Measurements from ENCODE around the gene MYOM1.
A peak's percentile ranks its signal among the peaks of the same experiment; 100 is the strongest.
"Not testable (repeated sequence)": the region's sequence is repeated elsewhere in the genome, so short reads cannot be mapped to it uniquely, and the experiment has no call there.

MYOM1 gene

GRCh38 chr18:3217948-3218647 is 1.7 kb downstream of the MYOM1 start:
- no peak for DNase-seq

DNA sequence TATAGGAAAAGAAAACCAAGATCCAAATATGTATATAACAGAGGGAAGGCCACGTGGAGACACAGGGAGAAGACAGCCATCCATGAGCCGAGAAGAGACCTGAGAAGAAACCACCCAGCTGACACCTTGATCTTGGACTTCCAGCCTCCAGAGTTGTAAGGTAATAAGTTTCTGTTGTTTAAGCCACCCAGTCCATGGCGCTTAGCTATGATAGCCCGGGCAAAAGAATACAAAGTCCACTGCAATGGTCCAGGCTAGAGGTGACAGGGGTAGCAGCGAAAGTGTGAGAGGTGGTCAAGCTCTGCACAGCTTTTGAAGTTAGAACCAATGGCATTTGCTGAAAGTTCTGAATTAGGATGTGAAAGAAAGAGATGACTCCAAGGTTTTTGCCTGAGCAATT is 2.8 kb downstream of the MYOM1 start:
- DNase-seq: no peak

DNA sequence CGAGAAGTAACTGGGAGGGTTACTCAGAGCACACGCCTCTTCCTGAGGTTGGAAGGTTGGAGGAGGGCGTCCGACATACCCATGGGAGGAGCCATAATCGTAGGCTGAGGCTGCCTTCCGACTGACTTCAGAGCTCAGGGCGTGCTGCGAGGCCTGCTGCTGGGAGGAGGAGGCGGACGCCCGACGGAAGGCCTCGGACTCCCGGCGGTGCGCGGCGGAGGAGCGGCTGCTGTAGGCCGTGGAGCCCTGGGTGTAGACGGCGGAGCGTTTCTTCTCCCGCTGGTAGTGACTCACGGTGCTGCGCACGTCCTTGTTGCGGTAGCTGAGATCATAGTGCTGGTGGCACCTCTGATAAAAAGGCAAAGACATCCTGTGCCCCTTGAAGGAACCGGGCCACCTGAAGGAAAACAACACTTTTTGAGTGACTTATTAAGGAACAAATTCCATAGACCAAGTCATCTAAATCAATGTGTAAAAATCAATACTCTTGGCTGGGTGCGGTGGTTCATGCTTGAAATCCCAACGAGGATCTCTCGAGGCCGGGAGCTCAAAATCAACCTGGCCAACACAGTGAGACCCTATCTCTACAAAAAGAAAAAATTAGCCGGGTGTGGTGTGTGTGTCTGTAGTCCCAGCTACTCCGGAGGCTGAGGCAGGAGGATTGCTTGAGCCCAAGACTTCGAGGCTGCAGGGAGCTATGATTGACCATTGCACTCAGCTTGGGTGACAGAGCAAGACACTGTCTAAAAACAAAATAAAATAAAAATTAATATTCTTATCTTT is 4.7 kb downstream of the MYOM1 start:
- DNase-seq: no peak

- DNase-seq: no peak
These were observed 6.3 kb downstream of the MYOM1 start for GRCh38 chr18:3213300-3214059.

DNA sequence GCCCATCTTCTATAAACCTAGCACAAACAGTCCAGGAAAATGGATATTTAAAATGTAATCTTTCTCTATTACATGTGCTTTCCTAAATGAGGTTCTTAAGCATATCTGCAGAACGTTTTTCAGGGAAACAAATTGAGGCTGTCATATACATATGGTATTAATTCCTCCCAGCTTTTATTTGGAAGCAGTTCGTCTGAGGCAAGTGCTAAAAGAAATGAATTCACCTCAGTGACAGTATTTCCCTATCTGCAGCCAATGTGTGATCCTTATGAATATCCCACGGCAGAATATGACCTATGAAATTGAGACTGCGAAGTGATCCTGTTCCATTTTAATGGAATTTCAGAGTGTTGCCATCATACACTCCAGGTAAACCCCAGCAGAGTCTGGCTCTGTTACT is 7.1 kb downstream of the MYOM1 start:
- no peak for DNase-seq

GRCh38 chr18:3211236-3211992 is 8.4 kb downstream of the MYOM1 start:
- peak; percentile 83 for DNase-seq

GRCh38 chr18:3209859-3210569 is 9.8 kb downstream of the MYOM1 start:
- DNase-seq: no peak

GRCh38 chr18:3207565-3207964 is 12.2 kb downstream of the MYOM1 start:
- DNase-seq: no peak

DNA sequence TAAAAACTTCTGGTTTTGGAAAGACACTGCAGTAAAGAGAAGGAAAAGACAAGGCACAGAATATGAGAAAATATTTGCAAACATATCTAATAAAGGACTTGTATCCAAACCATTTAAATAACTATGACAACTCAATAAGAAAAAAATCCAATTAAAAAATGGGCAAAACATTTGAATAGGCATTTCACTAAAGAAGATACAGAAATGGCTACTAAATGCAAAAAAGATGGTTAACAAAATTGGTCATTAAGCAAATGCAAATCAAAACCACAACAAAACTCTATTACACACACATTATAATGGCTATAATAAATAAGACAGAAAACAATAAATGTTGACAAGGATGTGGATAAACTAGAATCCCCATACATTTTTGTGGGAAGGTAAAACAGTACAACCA is 14.5 kb downstream of the MYOM1 start:
- DNase-seq: no peak

DNA sequence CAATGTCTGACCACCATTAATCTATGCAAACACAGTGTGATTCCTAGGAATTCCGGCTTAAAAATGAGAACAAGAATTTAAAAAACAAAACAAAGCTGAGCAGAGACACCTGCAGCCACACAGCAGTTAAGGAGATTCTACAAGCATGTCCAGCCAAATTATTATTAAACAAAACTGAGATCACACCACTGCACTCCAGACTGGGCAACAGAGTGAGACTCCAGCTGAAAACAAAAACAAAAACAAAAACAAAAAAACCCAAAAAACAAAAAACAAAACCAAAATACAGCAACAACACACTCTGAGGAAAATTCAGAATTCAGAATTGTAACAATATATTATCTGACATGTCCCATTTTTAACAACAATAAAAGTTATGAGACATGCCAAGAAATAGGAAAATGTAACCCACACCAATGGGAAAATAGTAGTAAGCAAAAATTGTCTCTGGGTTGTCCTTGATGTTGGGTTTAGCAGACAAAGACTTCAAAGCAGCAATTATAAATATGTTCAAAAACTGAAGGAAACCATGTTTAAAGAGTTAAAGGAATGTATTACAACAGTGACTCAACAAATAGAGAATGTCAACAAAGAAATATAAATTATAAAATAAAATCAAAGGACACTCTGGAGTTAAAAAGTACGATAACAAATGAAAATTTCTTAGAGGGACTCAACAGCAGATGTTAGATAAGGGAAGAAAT is 19.7 kb downstream of the MYOM1 start:
- DNase-seq: no peak

GRCh38 chr18:3198260-3198860 is 21.4 kb downstream of the MYOM1 start:
- not testable (repeated sequence) for DNase-seq

DNA sequence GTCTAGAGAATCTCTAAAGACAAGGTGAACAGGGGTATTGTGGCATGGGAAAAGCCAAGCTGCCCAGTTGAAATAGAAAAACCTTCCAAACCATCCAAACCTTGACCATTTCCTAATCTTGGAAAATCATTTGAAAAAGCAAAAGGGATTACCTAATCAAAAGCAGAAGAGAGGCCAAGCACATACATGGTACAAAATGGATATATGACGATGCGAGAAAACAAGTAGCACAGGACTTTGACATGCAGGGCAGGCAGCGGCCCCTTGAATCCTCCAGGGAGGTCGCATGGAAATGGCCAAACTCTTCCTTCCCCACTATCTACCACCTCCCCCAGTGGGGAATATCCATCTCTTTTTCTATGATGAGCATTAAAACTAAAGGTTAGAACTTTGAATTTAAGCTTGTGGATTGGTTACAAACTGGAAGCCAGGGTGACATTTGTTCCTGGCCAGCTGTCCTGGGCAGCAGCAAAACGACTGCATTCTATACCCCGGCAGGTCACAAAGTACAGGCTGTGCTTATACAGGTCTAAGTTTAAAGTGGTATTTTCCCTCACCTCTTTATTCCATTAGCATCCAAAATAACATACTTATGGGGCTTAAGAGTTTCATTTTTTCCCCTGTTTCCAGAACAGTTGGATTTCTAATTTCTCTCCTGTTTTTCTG is 24.7 kb downstream of the MYOM1 start:
- DNase-seq: no peak

DNA sequence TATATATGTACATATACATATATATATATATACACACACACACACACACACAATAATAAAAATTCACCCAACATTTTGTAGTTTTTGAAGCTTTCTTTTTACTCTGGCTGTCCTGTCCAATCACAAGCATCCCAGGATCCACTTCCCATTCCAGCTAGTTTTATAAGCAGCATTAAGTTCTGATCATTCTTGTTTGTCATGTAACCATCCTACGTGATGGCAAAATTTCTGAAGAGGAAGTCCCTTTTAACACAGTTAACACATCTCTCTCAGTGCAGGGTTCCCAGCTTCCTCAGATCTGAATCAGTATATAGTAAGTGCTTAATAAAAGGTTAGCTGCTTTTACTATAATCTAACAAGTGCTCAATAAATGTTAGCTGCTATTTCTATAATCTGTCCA is 26.4 kb downstream of the MYOM1 start:
- no peak for DNase-seq

DNA sequence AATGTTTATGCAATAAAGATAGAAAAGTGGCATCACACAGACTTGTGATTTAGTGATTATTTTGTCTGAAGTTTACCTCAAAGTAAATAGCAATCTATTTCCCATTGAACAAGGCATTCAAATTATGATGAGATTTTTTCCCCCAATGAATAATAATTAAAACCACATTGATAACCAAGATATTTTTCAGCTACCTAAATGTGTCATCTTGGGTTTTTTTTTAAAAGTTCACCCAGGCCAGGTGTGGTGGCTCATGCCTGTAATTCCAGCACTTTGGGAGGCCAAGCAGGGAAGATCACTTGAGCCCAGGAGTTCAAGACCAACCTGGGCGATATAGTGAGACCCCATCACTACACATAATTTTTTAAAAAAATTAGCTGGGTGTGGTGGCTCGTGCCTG is 27.0 kb downstream of the MYOM1 start:
- no peak for DNase-seq

DNA sequence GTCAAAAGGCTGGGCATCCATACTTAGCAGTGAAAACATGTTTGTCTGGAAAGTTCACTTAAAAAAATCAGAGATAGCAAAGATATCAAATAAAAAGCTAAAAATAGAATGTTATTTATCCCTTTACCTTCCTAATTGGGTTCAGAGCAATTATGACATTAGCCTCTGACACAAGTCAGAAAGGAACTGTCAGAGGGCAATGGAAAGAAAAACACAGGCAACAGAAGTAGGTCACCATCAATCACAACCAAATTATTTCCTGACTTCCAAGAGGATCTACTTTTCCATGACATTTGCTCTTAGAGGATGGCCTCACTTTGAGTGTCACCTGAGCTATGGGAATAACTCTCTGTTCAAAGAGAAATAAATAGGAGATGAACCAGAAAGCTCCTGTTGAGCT is 27.5 kb downstream of the MYOM1 start:
- DNase-seq: no peak

DNA sequence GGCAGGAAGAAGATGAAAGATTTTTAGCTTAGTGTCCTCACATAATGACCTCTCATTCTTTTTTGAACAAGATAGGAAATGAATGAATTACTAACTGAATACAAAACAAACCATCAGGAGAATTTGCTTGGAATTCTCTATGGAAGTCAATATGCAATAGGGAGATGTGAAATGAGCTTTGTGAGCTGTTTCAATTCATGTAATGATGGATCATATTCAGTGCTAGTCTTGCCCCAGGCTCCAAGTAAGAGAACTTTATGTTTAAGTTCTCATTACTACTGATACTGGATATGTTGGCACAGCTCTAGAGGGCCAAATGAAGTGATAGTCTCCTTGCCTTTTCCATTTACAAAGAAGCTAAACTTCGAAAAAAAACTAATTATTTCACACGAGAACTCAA is 29.2 kb downstream of the MYOM1 start:
- no peak for DNase-seq

GRCh38 chr18:3189884-3190283 is 29.9 kb downstream of the MYOM1 start:
- DNase-seq: no peak

DNA sequence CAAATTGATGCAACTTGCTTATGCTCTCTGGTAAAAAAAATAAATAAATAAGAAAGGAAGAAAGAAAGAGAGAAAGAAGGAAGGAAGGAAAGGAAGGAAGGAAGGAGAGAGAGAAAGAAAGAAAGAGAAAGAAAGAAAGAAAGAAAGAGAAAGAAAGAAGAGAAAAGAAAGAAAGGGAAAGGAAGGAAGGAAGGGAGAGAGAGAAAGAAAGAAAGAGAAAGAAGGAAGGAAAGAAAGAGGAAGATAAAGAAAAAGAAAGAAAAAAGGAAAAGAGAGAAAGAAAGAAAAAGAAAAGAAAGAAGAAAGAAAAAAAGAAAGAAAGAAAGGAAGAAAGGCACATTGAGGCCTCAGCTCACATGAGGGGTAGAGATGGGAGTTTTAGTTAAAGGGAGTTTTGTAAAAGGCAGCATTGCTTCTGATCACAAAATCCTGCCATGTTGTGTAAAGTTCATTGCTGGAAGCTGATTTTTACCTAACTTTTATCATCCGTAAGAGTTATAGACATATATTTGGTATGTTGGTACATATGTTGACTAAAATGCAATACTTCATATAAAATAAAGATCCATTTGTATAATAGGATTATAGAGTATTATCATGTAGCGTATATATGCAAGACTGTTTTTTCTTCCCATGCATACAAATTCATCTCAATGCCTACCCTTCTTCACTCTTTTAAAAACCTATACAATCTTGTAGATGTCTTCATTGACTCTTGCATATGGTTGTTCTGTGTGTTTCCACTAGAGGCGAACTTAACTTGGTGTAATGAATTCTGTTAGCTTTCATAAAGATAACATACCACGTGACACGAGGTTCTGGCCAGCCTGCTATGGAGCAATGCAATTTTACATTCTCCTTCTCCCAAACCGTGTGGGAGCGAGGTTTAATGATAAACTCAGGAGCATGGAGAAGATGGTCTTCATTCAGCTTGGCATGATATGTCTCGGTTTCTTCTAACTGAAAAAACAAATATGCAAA is 32.8 kb downstream of the MYOM1 start:
- no peak for DNase-seq

GRCh38 chr18:3184275-3184963 is 35.3 kb downstream of the MYOM1 start:
- no peak for DNase-seq
